ENCODE measurements around the gene ARID3A. TPM values are rescaled to one million over a fixed set of nuclear protein-coding genes. Genes with fewer than 3 reads are reported as not detected.

ARID3A gene
- total and polyA plus RNA-seq, 2 of the 13 experiments (the other 11 are each of a cell fraction or from before 2014, with no cell fraction given), result 71.3 to 77.9 TPM

- TF ChIP-seq DMTF1 (CRISPR knock-in tag; IDR thresholded peaks at IDR 0.05) (no peak), GLI4 (CRISPR knock-in tag; IDR thresholded peaks at IDR 0.05; ENCODE audit: borderline replicate concordance) (no peak), KLF16 (CRISPR knock-in tag; IDR thresholded peaks at IDR 0.05) (peak in 1 of 2 experiments; percentile 95; a peak in 1 of 4 replicates), ZBTB4 (CRISPR knock-in tag; IDR thresholded peaks at IDR 0.05; ENCODE audit: borderline replicate concordance) (peak; percentile 94), ZNF687 (CRISPR knock-in tag; IDR thresholded peaks at IDR 0.05) (peak; percentile 89), TOE1 (CRISPR knock-in tag; IDR thresholded peaks at IDR 0.05) (0 out of 2 replicates have a peak, but pooled peaks have one; percentile 21), ZNF724P (CRISPR knock-in tag; IDR thresholded peaks at IDR 0.05; ENCODE audit: borderline replicate concordance) (no peak), SSRP1 (CRISPR knock-in tag; IDR thresholded peaks at IDR 0.05) (no peak), SMAD1 (CRISPR knock-in tag; IDR thresholded peaks at IDR 0.05; ENCODE audit: borderline replicate concordance, low read depth) (0 out of 2 replicates have a peak, but pooled peaks have one; percentile 74), ZNF766 (CRISPR knock-in tag; IDR thresholded peaks at IDR 0.05; ENCODE audit: borderline replicate concordance) (0 out of 2 replicates have a peak, but pooled peaks have one; percentile 84), ZNF558 (CRISPR knock-in tag; IDR thresholded peaks at IDR 0.05; ENCODE audit: borderline replicate concordance) (peak; percentile 79; the same call in 1 of the 2 replicates), ZFP1 (CRISPR knock-in tag; IDR thresholded peaks at IDR 0.05) (no peak; the same call in 1 of the 2 replicates), STAT5B (CRISPR knock-in tag; IDR thresholded peaks at IDR 0.05) (peak; percentile 87; the same call in 1 of the 2 replicates), PHF21A (CRISPR knock-in tag; IDR thresholded peaks at IDR 0.05) (peak; percentile 99), ZNF232 (CRISPR knock-in tag; IDR thresholded peaks at IDR 0.05; ENCODE audit: borderline replicate concordance) (peak; percentile 81; the same call in 1 of the 2 replicates), NFE2L2 (IDR thresholded peaks at IDR 0.05; ENCODE audit: low read length) (no peak), EHMT2 (IDR thresholded peaks at IDR 0.05; ENCODE audit: borderline replicate concordance, low read depth, low read length) (no peak), ZNF576 (CRISPR knock-in tag; IDR thresholded peaks at IDR 0.05) (no peak), ZMAT3 (CRISPR knock-in tag; conservative IDR thresholded peaks at IDR 0.05) (peak; percentile 67; the same call in 1 of the 2 replicates)
Measured at GRCh38 chr19:952680-953444, 27.0 kb downstream of the ARID3A start (continued).

Data from HepG2 (cell line).